Testis (tissue), 3 donors: Measurements from ENCODE around the gene FOXO6. TPM values are rescaled to one million over a fixed set of nuclear protein-coding genes. Genes with fewer than 3 reads are reported as not detected.

ENCODE experiments used
- DNase-seq: peaks from one replicate; pipeline ENCODE4 v3.0.0-alpha.2; 2019
- H3K27ac ChIP-seq, 2 donors: fragments of 200-600 bp; sonication (generic); one replicate each; pipeline ENCODE4 v1.5.1; 2019
- H3K27me3 ChIP-seq: fragments of 200-600 bp; sonication (generic); one replicate; pipeline ENCODE4 v1.5.1; 2019
- H3K36me3 ChIP-seq: fragments of 200-600 bp; sonication (generic); one replicate; pipeline ENCODE4 v1.5.1; 2017; ENCODE audit warnings: low read depth; ENCODE audit errors: missing control alignments
- H3K4me1 ChIP-seq: fragments of 200-600 bp; sonication (generic); one replicate; pipeline ENCODE4 v1.5.1; 2019
- H3K4me3 ChIP-seq, 2 donors: fragments of 200-600 bp; sonication (generic); one replicate each; pipeline ENCODE4 v1.5.1; 2017 to 2019
- H3K9me3 ChIP-seq: fragments of 200-600 bp; sonication (generic); one replicate; pipeline ENCODE4 v1.5.1; 2017
- POLR2A ChIP-seq: fragments of 450-650 bp; IDR thresholded peaks from one replicate; pipeline ENCODE4 v1.6.1; 2017; ENCODE audit warnings: antibody characterized with exemption, mild to moderate bottlenecking, moderate library complexity
- WGBS, 2 donors: methylation state at CpG; one replicate each; pipeline ENCODE4 v1.1.5; 2018; 5-methylcytosine and 5-hydroxymethylcytosine counted together
- intact Hi-C: fragments of 100-400 bp; cut with DNase I; formaldehyde crosslinking; loops from one replicate; pipeline ENCODE4 v1.15.1; 2023; ENCODE audit warnings: low total_unique reads
- polyA plus RNA-seq: library from polyadenylated mRNA; stranded (reverse); fragments of 350-450 nt; fragmentation: Illumina TruSeq; extraction: RNeasy Lipid Tissue Mini Kit (QIAGEN cat#74804); gene quantifications from one replicate; pipeline ENCODE4 v1.2.3, GENCODE V29; 2014; ENCODE audit warnings: low read depth, low replicate concordance; ENCODE audit not compliant: insufficient read depth
- total RNA-seq, 2 donors: library from RNA; depleted of rRNA; stranded (reverse); fragments of >200 nt; gene quantifications; one replicate each; pipeline ENCODE4 v1.2.3, GENCODE V29; 2016
- TF ChIP-seq, protein P1 (sequence below), 3 experiments: fragments of 450-650 bp in 2 of 3; fragments of 200-600 bp in 1 of 3; sonication (generic) in 1 of 3; IDR thresholded peaks; one replicate each; pipeline ENCODE4 v1.5.1; 2016 to 2019; ENCODE audit warnings: antibody characterized with exemption in 3 of 3, mild to moderate bottlenecking in 2 of 3, moderate library complexity in 1 of 3

Gene FOXO6
- total and polyA plus RNA-seq, 3 donors from 2014 or later = 2.4 to 4.5 (median 3.8) TPM

DNA sequence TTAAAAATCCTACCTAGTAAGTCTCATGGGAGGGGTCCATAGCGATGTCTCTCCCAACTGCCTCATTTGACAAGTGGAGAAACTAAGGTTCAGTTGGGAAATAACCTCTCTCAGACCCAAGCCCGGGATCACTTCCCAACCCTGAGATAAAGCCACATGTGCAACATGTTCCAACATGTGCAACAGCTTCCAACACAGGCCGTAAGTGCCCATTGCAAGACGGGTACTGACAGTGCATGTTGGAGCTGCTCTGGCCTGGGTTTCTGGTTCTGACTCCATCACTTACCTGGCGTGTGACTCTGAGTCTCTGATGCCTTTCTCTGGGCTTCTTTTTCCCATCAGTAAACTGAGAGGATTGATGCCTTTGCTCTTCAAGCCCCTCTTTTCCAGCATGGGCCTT is 38.0 kb upstream of the FOXO6 start:
- no peaks in the 10 kb centered on the region for H3K27me3 ChIP-seq
- H3K9me3 ChIP-seq = no peaks in the 10 kb centered on the region
- no peak overlapping the region for H3K27ac ChIP-seq
- no peak overlapping the region for H3K4me3 ChIP-seq
- no peak for DNase-seq
- TF ChIP-seq, protein P1, sequence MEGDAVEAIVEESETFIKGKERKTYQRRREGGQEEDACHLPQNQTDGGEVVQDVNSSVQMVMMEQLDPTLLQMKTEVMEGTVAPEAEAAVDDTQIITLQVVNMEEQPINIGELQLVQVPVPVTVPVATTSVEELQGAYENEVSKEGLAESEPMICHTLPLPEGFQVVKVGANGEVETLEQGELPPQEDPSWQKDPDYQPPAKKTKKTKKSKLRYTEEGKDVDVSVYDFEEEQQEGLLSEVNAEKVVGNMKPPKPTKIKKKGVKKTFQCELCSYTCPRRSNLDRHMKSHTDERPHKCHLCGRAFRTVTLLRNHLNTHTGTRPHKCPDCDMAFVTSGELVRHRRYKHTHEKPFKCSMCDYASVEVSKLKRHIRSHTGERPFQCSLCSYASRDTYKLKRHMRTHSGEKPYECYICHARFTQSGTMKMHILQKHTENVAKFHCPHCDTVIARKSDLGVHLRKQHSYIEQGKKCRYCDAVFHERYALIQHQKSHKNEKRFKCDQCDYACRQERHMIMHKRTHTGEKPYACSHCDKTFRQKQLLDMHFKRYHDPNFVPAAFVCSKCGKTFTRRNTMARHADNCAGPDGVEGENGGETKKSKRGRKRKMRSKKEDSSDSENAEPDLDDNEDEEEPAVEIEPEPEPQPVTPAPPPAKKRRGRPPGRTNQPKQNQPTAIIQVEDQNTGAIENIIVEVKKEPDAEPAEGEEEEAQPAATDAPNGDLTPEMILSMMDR (IDR thresholded peaks at IDR 0.05) = no peak
- TF ChIP-seq POLR2A = no peak
- H3K4me1 ChIP-seq = peaks cover 23% of the 10 kb centered on the region
- intact Hi-C loops = no loop called here
- WGBS, 2 donors = 84 to 94% methylated on average over 5 of the region's 5 CpGs
- no peaks in the 10 kb centered on the region for H3K36me3 ChIP-seq

DNA sequence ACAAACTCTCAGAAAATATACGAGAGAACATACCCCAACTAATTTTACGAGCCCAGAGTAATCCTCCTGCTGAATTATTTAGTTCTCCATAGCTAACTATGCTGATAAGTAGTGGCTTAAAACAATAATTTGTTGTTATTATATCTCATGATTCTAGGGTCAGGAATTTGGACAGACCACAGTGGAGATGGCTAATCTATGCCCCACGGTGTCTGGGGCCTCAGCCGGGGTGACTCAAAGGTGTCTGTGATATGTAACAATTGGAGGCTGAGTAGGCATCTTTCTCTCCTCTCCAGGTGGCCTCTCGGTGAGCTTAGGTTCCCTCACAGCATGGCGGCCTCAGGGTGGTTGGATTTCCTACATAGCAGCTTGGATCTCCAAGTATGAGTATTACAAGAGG is 35.4 kb upstream of the FOXO6 start:
- intact Hi-C loops = no loop called here
- Histone ChIP-seq H3K27me3 (no peaks in the 10 kb centered on the region), H3K9me3 (no peaks in the 10 kb centered on the region), H3K4me1 (peaks cover 6% of the 10 kb centered on the region), H3K27ac (no peak overlapping the region), H3K4me3 (no peak overlapping the region), H3K36me3 (no peaks in the 10 kb centered on the region)
- WGBS, 2 donors = 88 to 92% methylated on average over 6 of the region's 6 CpGs
- DNase-seq = no peak
- TF ChIP-seq, protein P1 (IDR thresholded peaks at IDR 0.05) = no peak
- no peak for TF ChIP-seq POLR2A

DNA sequence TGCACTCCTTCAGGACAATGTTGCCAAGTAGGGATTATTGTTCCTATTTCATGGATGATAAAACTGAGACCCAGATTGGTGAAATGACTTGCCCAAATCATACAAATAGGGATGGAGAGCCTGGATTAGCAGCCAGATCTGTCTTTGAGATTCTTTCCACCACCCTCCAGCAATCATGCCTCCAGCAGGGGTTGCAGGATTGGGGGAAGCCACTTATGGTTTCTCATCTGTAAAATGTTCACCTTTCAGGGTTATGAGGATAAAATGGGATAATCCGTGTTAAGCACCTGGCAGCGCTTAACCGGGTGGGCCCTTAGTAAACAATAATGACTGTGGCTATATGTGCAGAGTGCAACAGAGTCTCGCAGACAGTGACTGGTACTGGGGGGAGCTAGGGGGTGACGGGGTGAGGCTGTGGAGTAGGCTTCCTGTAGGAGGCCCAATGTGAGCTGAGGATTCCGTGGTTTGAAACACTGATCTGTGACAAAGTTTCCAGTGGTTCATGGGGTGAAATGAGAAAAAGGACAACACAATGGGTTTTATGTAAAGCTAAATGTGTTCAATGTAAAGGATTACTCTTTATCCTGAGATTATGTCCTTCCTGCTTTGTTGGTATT is 33.7 kb upstream of the FOXO6 start:
- no peak for DNase-seq
- TF ChIP-seq, protein P1 (IDR thresholded peaks at IDR 0.05) = no peak
- TF ChIP-seq POLR2A = no peak
- H3K9me3 ChIP-seq = no peaks in the 10 kb centered on the region
- H3K36me3 ChIP-seq = no peaks in the 10 kb centered on the region
- no peaks in the 10 kb centered on the region for H3K4me1 ChIP-seq
- no peaks in the 10 kb centered on the region for H3K27me3 ChIP-seq
- no peak overlapping the region for H3K4me3 ChIP-seq
- intact Hi-C loops = no loop called here
- no peak overlapping the region for H3K27ac ChIP-seq
- WGBS, 2 donors = 83 to 89% methylated on average over 6 of the region's 6 CpGs

DNA sequence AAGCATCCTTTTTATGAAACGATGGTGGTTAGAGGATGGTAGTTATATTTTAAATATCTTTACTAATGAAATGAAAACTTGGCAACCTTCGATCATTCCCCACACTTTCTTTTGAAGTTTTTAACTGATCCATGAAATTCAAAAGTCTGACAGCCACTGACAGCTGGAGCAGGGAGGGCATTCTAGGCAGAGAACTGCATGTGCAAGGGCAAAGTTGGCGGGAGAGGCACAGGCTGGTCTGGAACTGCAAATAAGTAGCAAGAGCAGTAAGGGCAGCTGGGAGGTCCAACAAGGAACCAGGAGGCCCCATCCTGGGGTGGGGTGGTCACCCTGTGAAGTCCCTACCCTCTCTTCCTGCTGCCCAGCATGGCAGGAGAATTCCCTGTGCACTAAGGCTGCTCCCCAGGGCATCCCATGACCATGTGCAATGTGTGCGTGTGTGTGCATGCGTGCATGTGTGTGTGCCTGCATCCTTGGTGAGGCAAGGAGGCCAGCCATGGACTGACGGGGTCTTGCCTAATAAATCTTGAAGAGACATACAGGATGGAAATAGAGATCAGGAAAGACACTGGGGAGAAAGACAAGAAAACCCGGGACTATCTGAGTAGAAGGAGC is 33.1 kb upstream of the FOXO6 start:
- H3K4me3 ChIP-seq = no peak overlapping the region
- H3K4me1 ChIP-seq = no peaks in the 10 kb centered on the region
- H3K27ac ChIP-seq = no peak overlapping the region
- intact Hi-C loops = no loop called here
- no peak for DNase-seq
- TF ChIP-seq, protein P1 (IDR thresholded peaks at IDR 0.05) = no peak
- TF ChIP-seq POLR2A = no peak
- WGBS, 2 donors = 82 to 85% methylated on average over 7 of the region's 7 CpGs
- no peaks in the 10 kb centered on the region for H3K36me3 ChIP-seq
- H3K27me3 ChIP-seq = no peaks in the 10 kb centered on the region
- H3K9me3 ChIP-seq = no peaks in the 10 kb centered on the region
